ENCODE measurements around the gene IKBKE. TPM values are rescaled to one million over a fixed set of nuclear protein-coding genes. Genes with fewer than 3 reads are reported as not detected.

Gene IKBKE
- polyA plus RNA-seq, 2 donors = 9.5 to 9.9 TPM

DNA sequence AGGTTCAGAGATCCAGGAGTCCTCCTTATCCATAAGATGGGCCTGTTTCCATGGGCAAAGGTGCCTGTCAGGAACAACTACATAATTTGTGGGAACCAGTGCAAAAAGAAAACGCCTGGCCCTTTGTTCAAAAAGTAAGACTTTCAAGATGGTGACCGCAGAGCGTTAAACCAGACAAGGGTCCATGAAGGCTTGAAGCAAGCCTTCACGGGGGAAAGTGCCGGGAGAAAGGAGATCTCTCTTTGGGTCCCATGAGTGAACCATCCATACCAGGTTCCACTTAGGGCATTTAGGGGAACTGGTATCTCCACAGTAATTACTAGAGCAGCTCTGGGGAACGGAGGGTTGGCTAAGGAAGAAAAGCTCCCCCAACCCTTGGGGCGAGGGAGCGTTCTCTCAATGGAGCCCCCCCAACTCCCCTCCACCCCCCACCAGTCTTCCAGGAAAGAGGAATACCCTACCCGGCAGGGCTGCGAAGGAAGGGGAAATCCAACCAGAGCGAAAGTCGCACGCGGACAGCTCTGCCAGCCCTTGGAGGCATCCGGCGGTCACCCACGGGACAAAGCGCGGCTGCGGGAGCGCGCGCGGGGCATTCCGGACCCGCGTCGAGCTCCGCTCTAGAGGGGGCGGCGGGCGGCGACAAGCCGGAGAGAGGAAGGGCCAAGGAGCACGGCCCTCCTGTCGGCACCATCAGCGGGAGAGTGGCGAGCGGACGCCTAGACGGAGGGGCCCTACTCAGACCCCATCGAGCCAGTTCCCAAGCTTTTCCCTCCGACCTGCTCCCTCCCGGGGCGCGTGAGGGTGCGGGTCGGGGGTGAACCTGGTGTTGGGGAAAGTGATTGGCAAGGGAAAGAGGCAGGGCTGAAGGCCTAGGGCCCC, 36.4 kb downstream of the IKBKE start:
- H3K4me3 ChIP-seq (ENCODE audit: low read depth in 1 of 2, low read length in 2 of 2) = peak overlapping the region; percentile 77 to 85
- no peaks in the 10 kb centered on the region for H3K27me3 ChIP-seq (ENCODE audit: control insufficient read depth in 1 of 2, insufficient read depth in 2 of 2, low read length in 2 of 2)
- peaks cover 6 to 18% of the 10 kb centered on the region in 2 donors for H3K4me1 ChIP-seq (ENCODE audit: control insufficient read depth in 2 of 2, insufficient read depth in 2 of 2, low read length in 1 of 2)
- H3K27ac ChIP-seq (ENCODE audit: low read depth in 2 of 2, low read length in 1 of 2) = peak overlapping the region; percentile 15 to 48
- 13% methylated on average over 47 to 48 of the region's 48 CpGs for WGBS, 2 donors
- H3K36me3 ChIP-seq (ENCODE audit: control insufficient read depth in 2 of 2, insufficient read depth in 2 of 2, low read length in 1 of 2) = no peaks in the 10 kb centered on the region
- no peaks in the 10 kb centered on the region for H3K9me3 ChIP-seq (ENCODE audit: control insufficient read depth in 2 of 2, insufficient read depth in 1 of 2, low read depth in 1 of 2, low read length in 1 of 2)

GRCh38 chr1:206507284-206508129, 37.2 kb downstream of the IKBKE start, which contains the start of gene RASSF5:
Gene RASSF5 (plus strand): TSS chr1:206507531. CDS start chr1:206507603, 72 bp downstream.
- peak within 1 kb of the TSS; percentile 77 to 85 for H3K4me3 ChIP-seq (ENCODE audit: low read depth in 1 of 2, low read length in 2 of 2)
- peak within 1 kb of the TSS; percentile 72 to 82 for H3K27ac ChIP-seq (ENCODE audit: low read depth in 2 of 2, low read length in 1 of 2)
- no peaks in the 10 kb centered on the region for H3K27me3 ChIP-seq (ENCODE audit: control insufficient read depth in 1 of 2, insufficient read depth in 2 of 2, low read length in 2 of 2)
- H3K4me1 ChIP-seq (ENCODE audit: control insufficient read depth in 2 of 2, insufficient read depth in 2 of 2, low read length in 1 of 2) = peaks cover 7 to 13% of the 10 kb centered on the region in 2 donors
- H3K36me3 ChIP-seq (ENCODE audit: control insufficient read depth in 2 of 2, insufficient read depth in 2 of 2, low read length in 1 of 2) = no peaks in the 10 kb centered on the region
- 2% methylated on average over 83 to 97 of the region's 97 CpGs for WGBS, 2 donors
- no peaks in the 10 kb centered on the region for H3K9me3 ChIP-seq (ENCODE audit: control insufficient read depth in 2 of 2, insufficient read depth in 1 of 2, low read depth in 1 of 2, low read length in 1 of 2)

- peaks cover 9 to 20% of the 10 kb centered on the region in 2 donors for H3K4me1 ChIP-seq (ENCODE audit: control insufficient read depth in 2 of 2, insufficient read depth in 2 of 2, low read length in 1 of 2)
- 31 to 34% methylated on average over 15 of the region's 15 CpGs for WGBS, 2 donors
- H3K27me3 ChIP-seq (ENCODE audit: control insufficient read depth in 1 of 2, insufficient read depth in 2 of 2, low read length in 2 of 2) = no peaks in the 10 kb centered on the region
- H3K4me3 ChIP-seq (ENCODE audit: low read depth in 1 of 2, low read length in 2 of 2) = peak overlapping the region; percentile 77 to 85
- H3K9me3 ChIP-seq (ENCODE audit: control insufficient read depth in 2 of 2, insufficient read depth in 1 of 2, low read depth in 1 of 2, low read length in 1 of 2) = no peaks in the 10 kb centered on the region
- H3K36me3 ChIP-seq (ENCODE audit: control insufficient read depth in 2 of 2, insufficient read depth in 2 of 2, low read length in 1 of 2) = no peaks in the 10 kb centered on the region
- H3K27ac ChIP-seq (ENCODE audit: low read depth in 2 of 2, low read length in 1 of 2) = peak overlapping the region; percentile 72 to 82
These were observed 38.0 kb downstream of the IKBKE start for GRCh38 chr1:206508130-206508889.

DNA sequence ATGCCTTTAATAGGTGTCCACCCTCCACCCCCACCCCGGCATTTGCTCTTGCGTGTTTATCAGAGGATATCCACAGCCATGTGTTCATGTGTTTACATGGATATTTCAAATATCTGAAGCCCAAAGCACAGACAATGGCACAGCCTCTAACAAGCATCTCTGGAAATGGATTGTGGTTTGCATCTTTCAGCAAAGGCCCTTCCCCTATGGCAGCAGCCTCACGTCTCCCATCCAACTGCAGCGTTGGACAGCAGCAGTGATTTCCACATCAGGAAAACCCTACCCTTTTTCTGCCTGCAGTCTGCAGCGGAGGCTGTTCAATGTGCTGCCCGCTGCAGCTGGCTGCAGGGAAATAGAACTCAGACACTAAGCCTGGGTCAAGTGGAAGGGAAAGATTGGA, 38.7 kb downstream of the IKBKE start:
- Histone ChIP-seq H3K4me3 (ENCODE audit: low read depth in 1 of 2, low read length in 2 of 2) (peak overlapping the region; percentile 77 to 85), H3K27ac (ENCODE audit: low read depth in 2 of 2, low read length in 1 of 2) (peak overlapping the region; percentile 72 to 82), H3K27me3 (ENCODE audit: control insufficient read depth in 1 of 2, insufficient read depth in 2 of 2, low read length in 2 of 2) (no peaks in the 10 kb centered on the region), H3K36me3 (ENCODE audit: control insufficient read depth in 2 of 2, insufficient read depth in 2 of 2, low read length in 1 of 2) (no peaks in the 10 kb centered on the region), H3K9me3 (ENCODE audit: control insufficient read depth in 2 of 2, insufficient read depth in 1 of 2, low read depth in 1 of 2, low read length in 1 of 2) (no peaks in the 10 kb centered on the region), H3K4me1 (ENCODE audit: control insufficient read depth in 2 of 2, insufficient read depth in 2 of 2, low read length in 1 of 2) (peaks cover 9 to 20% of the 10 kb centered on the region in 2 donors)
- 26 to 31% methylated on average over 6 of the region's 6 CpGs for WGBS, 2 donors

GRCh38 chr1:206509612-206510257, 39.5 kb downstream of the IKBKE start:
- 71 to 82% methylated on average over 12 of the region's 12 CpGs for WGBS, 2 donors
- peak overlapping the region in 1 of 2 donors; percentile 85 for H3K4me3 ChIP-seq (ENCODE audit: low read depth in 1 of 2, low read length in 2 of 2)
- H3K36me3 ChIP-seq (ENCODE audit: control insufficient read depth in 2 of 2, insufficient read depth in 2 of 2, low read length in 1 of 2) = no peaks in the 10 kb centered on the region
- no peaks in the 10 kb centered on the region for H3K27me3 ChIP-seq (ENCODE audit: control insufficient read depth in 1 of 2, insufficient read depth in 2 of 2, low read length in 2 of 2)
- peaks cover 9 to 22% of the 10 kb centered on the region in 2 donors for H3K4me1 ChIP-seq (ENCODE audit: control insufficient read depth in 2 of 2, insufficient read depth in 2 of 2, low read length in 1 of 2)
- H3K27ac ChIP-seq (ENCODE audit: low read depth in 2 of 2, low read length in 1 of 2) = peak overlapping the region in 1 of 2 donors; percentile 42
- H3K9me3 ChIP-seq (ENCODE audit: control insufficient read depth in 2 of 2, insufficient read depth in 1 of 2, low read depth in 1 of 2, low read length in 1 of 2) = no peaks in the 10 kb centered on the region

- Histone ChIP-seq H3K4me3 (ENCODE audit: low read depth in 1 of 2, low read length in 2 of 2) (peak overlapping the region; percentile 1 to 20), H3K9me3 (ENCODE audit: control insufficient read depth in 2 of 2, insufficient read depth in 1 of 2, low read depth in 1 of 2, low read length in 1 of 2) (no peaks in the 10 kb centered on the region), H3K4me1 (ENCODE audit: control insufficient read depth in 2 of 2, insufficient read depth in 2 of 2, low read length in 1 of 2) (peaks cover 9 to 22% of the 10 kb centered on the region in 2 donors), H3K36me3 (ENCODE audit: control insufficient read depth in 2 of 2, insufficient read depth in 2 of 2, low read length in 1 of 2) (peaks cover 0 to 3% of the 10 kb centered on the region in 2 donors), H3K27me3 (ENCODE audit: control insufficient read depth in 1 of 2, insufficient read depth in 2 of 2, low read length in 2 of 2) (no peaks in the 10 kb centered on the region), H3K27ac (ENCODE audit: low read depth in 2 of 2, low read length in 1 of 2) (peak overlapping the region; percentile 38 to 73)
- 55 to 72% methylated on average over 5 of the region's 5 CpGs for WGBS, 2 donors
These were observed 40.1 kb downstream of the IKBKE start for GRCh38 chr1:206510371-206510770.

DNA sequence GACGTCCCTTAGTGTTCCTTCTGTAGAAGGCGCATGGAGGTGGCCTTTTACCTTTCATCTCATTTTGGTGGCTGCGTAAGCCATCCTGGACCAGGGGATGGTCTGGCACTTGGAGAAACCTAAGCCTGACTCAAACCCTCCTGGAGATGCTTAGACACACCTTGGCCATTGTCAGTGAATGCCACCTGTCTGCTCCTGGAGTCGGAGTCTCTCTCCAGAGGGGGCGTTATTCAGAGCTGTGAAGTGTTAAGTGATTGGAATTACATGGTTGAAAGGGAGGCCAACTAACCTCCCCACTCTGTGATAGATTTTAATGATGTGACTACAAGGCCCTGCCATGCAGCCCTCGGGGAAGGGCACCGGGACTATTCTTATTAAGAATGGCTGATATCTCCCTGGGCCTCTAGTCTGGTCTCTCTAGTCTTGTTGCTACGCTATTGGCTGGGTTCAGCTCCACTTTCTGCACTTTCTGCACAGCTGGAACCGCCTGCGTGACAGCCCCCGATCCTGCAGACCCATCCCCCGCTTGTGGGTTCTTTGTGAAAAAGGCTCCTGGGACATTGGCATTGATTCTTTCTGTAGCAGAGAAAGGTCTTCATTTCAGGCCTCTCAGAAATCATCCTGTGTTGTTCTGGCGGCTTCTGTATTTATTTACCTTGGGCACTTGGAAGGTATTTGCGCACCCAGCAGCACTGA, 41.2 kb downstream of the IKBKE start:
- no peak overlapping the region for H3K4me3 ChIP-seq (ENCODE audit: low read depth in 1 of 2, low read length in 2 of 2)
- peak overlapping the region; percentile 17 to 93 for H3K27ac ChIP-seq (ENCODE audit: low read depth in 2 of 2, low read length in 1 of 2)
- no peaks in the 10 kb centered on the region for H3K9me3 ChIP-seq (ENCODE audit: control insufficient read depth in 2 of 2, insufficient read depth in 1 of 2, low read depth in 1 of 2, low read length in 1 of 2)
- H3K27me3 ChIP-seq (ENCODE audit: control insufficient read depth in 1 of 2, insufficient read depth in 2 of 2, low read length in 2 of 2) = no peaks in the 10 kb centered on the region
- peaks cover 6 to 18% of the 10 kb centered on the region in 2 donors for H3K4me1 ChIP-seq (ENCODE audit: control insufficient read depth in 2 of 2, insufficient read depth in 2 of 2, low read length in 1 of 2)
- WGBS, 2 donors = 78 to 79% methylated on average over 14 of the region's 14 CpGs
- peaks cover 0 to 3% of the 10 kb centered on the region in 2 donors for H3K36me3 ChIP-seq (ENCODE audit: control insufficient read depth in 2 of 2, insufficient read depth in 2 of 2, low read length in 1 of 2)

DNA sequence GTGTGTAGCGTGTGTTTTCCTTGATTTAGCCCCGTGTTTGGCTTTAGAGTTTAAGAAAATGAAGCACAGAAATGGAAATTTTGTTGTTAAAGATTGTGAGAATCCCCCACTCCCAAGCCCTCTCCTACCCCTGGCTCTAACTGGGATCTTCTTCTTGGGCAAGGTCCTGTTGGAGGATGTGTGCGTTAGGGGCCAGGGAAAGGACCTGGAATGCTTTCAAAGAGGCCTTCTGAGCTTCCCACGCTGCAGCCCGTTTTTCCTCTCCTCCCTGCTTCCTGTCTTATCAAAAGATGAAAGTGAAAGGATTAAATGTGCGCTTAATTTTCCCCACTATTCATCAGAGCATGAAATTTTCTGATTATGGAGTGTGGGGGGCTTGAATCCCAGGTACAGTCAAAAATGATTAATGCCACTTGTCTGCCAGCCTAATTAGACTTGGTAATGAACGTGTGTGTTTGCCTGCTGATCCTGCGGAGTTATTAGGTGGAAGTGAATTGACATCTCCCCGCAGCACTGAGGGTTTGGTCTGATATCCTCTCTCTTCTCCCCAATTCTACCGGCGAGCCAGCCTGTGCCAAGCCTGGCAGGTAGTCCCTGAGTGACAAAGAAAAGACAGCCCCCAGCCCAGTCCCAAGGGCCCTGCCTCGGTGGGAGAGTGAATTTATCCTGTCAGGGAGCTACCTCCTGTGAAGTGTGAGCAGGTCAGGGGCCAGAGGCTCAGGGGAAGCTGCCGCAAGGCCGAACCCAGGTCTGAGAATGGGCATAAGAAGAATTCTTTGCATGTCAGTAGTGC, 42.0 kb downstream of the IKBKE start:
- peaks cover 0 to 3% of the 10 kb centered on the region in 2 donors for H3K36me3 ChIP-seq (ENCODE audit: control insufficient read depth in 2 of 2, insufficient read depth in 2 of 2, low read length in 1 of 2)
- H3K4me1 ChIP-seq (ENCODE audit: control insufficient read depth in 2 of 2, insufficient read depth in 2 of 2, low read length in 1 of 2) = peaks cover 5 to 18% of the 10 kb centered on the region in 2 donors
- H3K9me3 ChIP-seq (ENCODE audit: control insufficient read depth in 2 of 2, insufficient read depth in 1 of 2, low read depth in 1 of 2, low read length in 1 of 2) = no peaks in the 10 kb centered on the region
- H3K27me3 ChIP-seq (ENCODE audit: control insufficient read depth in 1 of 2, insufficient read depth in 2 of 2, low read length in 2 of 2) = no peaks in the 10 kb centered on the region
- peak overlapping the region; percentile 93 to 97 for H3K27ac ChIP-seq (ENCODE audit: low read depth in 2 of 2, low read length in 1 of 2)
- H3K4me3 ChIP-seq (ENCODE audit: low read depth in 1 of 2, low read length in 2 of 2) = peak overlapping the region in 1 of 2 donors; percentile 13
- 37 to 43% methylated on average over 14 of the region's 14 CpGs for WGBS, 2 donors
